Articular chondrocyte of knee joint (primary cell): Measurements from ENCODE around the gene GULP1. TPM values are rescaled to one million over a fixed set of nuclear protein-coding genes. Genes with fewer than 3 reads are reported as not detected.

ENCODE experiments used
- small RNA-seq: library from RNA; depleted of rRNA; stranded (forward); fragments of <200 nt; gene quantifications from one replicate; pipeline ENCODE3, GENCODE V24; 2012
- total RNA-seq: library from RNA; depleted of rRNA; stranded (reverse); fragments of >200 nt; gene quantifications from 2 replicates; pipeline ENCODE4 v1.2.3, GENCODE V29; 2012

The GULP1 gene
- total RNA-seq: 114 and 121 TPM in 2 replicates

GRCh38 chr2:188291617-188292347 is at the start of gene GULP1:
TSS of gene GULP1 (plus strand) at chr2:188291874. CDS start at chr2:188477703, 185,829 bp downstream.

Small RNAs within 50 kb of the gene (small RNA-seq; reads per million reads assigned to genes)
- gene MIR561: 7.7 reads per million, percentile 93 among the genes with 10 or more reads in this experiment
- not detected for gene RNA5SP114
